Muscle layer of duodenum (tissue), 2 donors: ENCODE measurements around the gene KCNN3.

Experiments
- H3K27ac ChIP-seq: one replicate; pipeline ENCODE4 v1.7.0; 2013; ENCODE audit warnings: mild to moderate bottlenecking, low read length
- H3K27me3 ChIP-seq: one replicate; pipeline ENCODE4 v1.7.0; 2013; ENCODE audit warnings: low read depth, mild to moderate bottlenecking, control low read depth, low read length
- H3K36me3 ChIP-seq, 2 donors: one replicate each; pipeline ENCODE4 v1.7.0; 2013; ENCODE audit warnings: low read length in 2 of 2, control low read depth in 1 of 2, mild to moderate bottlenecking in 1 of 2; ENCODE audit not compliant: insufficient read depth in 2 of 2, control insufficient read depth in 1 of 2
- H3K4me1 ChIP-seq, 2 donors: one replicate each; pipeline ENCODE4 v1.7.0; 2013; ENCODE audit warnings: low read length in 2 of 2, mild to moderate bottlenecking in 2 of 2, control low read depth in 1 of 2, moderate library complexity in 1 of 2; ENCODE audit not compliant: insufficient read depth in 2 of 2, control insufficient read depth in 1 of 2
- H3K4me3 ChIP-seq, 2 donors: one replicate each; pipeline ENCODE4 v1.7.0; 2013; ENCODE audit warnings: low read length in 2 of 2, low read depth in 1 of 2, mild to moderate bottlenecking in 1 of 2
- H3K9me3 ChIP-seq, 2 donors: one replicate each; pipeline ENCODE4 v1.7.0; 2013; ENCODE audit warnings: low read length in 2 of 2, control low read depth in 1 of 2, mild to moderate bottlenecking in 1 of 2; ENCODE audit not compliant: control insufficient read depth in 1 of 2
- donor health status: healthy.

KCNN3 gene

DNA sequence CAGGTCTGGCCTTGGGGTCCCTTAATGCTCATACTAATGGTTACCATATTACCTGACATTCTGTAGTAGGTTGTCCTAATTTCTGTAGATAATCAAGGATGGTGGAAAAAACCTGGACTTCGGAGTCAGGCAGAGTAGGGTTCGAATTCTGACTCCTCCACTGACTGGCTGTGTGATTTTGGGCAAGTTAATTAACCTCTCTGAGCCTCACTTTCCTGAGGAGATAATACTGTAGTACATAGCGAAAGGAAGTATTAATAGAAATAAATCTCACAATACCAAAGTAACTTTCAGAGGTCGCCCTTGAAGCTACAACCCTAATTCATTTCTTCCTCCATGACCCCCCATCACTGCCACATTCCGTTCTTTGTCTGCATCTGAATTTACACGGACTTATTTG lies 72.9 kb downstream of the KCNN3 start:
- no peaks in the 10 kb centered on the region for H3K9me3 ChIP-seq
- H3K4me3 ChIP-seq = no peak overlapping the region
- no peaks in the 10 kb centered on the region for H3K27me3 ChIP-seq
- H3K27ac ChIP-seq = no peak overlapping the region
- H3K4me1 ChIP-seq = peaks cover 0 to 6% of the 10 kb centered on the region in 2 donors
- peaks cover 0 to 3% of the 10 kb centered on the region in 2 donors for H3K36me3 ChIP-seq

DNA sequence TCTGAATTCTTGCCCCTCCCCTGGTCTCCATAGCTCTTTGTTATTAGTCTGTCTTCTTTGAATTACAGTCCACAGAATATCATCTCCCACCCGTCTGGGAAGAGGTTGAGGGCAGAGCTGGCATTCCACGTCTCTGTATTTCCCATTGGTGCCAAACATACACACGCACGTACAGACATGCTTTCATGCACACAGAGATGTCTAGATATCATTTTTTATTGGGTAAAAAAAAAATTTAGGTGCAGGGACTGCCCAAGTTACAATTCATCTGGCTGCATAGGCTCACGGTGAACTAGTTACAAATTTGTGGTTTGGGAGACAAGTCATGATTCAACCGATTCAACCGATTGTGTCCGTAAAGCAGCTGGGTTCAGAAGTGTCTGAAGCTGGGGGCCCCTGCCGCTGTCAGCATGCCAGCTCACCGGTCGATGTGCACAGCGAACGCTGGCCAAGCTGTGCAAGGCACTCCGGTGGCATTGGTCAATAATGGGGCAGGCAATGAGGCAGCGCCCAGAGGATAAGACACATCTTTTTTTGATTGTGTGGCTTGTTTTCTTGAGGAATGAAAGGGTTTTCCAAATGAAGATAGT lies 73.7 kb downstream of the KCNN3 start:
- Histone ChIP-seq H3K4me1 (peaks cover 0 to 7% of the 10 kb centered on the region in 2 donors), H3K4me3 (no peak overlapping the region), H3K27me3 (no peaks in the 10 kb centered on the region), H3K36me3 (peaks cover 0 to 3% of the 10 kb centered on the region in 2 donors), H3K9me3 (no peaks in the 10 kb centered on the region), H3K27ac (no peak overlapping the region)

DNA sequence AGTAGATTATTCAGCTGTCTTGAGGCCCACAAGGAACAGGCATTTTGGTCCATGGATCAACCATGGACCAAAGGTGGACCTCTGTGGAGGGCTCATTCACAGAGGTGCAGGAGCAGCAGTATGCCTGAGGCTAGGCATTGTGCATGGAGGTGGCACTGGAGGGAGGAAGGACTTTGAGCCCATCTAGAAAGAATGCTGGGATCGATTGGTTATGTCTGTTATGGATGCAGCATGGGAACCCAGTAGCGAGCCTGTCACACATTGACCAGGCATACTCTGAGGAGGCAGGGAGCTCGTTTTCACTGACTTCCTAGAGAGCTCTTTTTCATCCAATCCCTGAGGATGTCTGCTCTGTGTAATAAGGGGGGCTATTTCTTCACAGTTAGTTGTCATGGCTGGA lies 75.5 kb downstream of the KCNN3 start:
- Histone ChIP-seq H3K36me3 (no peaks in the 10 kb centered on the region), H3K9me3 (no peaks in the 10 kb centered on the region), H3K27me3 (no peaks in the 10 kb centered on the region), H3K4me3 (no peak overlapping the region), H3K4me1 (peaks cover 0 to 11% of the 10 kb centered on the region in 2 donors), H3K27ac (no peak overlapping the region)

DNA sequence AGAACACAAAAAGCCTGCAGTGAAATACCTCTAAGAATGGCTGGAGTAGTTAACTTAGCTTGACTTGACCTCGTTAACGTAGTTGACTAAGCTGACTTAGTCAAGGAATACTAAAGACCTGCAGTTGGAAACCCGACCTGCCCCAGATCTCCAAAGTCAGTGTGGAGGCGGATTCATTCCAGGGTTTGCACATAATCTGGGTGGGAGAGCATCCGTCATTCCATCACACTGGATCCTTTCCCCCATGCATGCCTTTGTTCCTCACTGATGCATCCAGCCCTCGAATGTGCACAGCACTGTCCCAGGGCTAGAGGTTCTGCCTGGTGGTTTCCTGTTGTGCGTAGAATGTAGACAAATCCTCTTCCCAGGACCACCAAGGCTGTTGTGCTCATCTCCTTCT lies 76.4 kb downstream of the KCNN3 start:
- Histone ChIP-seq H3K4me1 (peaks cover 0 to 11% of the 10 kb centered on the region in 2 donors), H3K27me3 (no peaks in the 10 kb centered on the region), H3K4me3 (no peak overlapping the region), H3K9me3 (no peaks in the 10 kb centered on the region), H3K27ac (no peak overlapping the region), H3K36me3 (no peaks in the 10 kb centered on the region)

DNA sequence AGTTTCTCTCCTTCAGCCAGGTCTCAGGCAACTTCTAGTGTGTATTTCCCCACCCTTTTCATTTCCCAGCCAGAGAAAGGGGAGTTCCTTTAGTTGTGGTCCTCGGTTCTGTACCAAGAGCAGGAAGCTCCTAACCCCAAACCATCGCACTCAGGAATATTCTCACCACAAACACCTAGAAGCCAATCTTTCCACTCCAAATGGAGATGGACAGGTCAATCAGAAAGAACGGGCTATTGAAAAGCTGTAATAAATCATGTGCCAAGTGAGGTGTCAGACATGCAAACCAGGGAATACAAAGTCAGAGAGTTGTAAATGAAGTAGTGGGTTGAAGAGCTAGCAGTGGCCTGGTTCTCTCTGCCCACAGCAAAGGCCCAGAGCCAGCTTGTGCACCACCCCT lies 77.2 kb downstream of the KCNN3 start:
- no peak overlapping the region for H3K27ac ChIP-seq
- no peaks in the 10 kb centered on the region for H3K36me3 ChIP-seq
- H3K27me3 ChIP-seq = no peaks in the 10 kb centered on the region
- no peak overlapping the region for H3K4me3 ChIP-seq
- no peaks in the 10 kb centered on the region for H3K9me3 ChIP-seq
- H3K4me1 ChIP-seq = peaks cover 0 to 14% of the 10 kb centered on the region in 2 donors

DNA sequence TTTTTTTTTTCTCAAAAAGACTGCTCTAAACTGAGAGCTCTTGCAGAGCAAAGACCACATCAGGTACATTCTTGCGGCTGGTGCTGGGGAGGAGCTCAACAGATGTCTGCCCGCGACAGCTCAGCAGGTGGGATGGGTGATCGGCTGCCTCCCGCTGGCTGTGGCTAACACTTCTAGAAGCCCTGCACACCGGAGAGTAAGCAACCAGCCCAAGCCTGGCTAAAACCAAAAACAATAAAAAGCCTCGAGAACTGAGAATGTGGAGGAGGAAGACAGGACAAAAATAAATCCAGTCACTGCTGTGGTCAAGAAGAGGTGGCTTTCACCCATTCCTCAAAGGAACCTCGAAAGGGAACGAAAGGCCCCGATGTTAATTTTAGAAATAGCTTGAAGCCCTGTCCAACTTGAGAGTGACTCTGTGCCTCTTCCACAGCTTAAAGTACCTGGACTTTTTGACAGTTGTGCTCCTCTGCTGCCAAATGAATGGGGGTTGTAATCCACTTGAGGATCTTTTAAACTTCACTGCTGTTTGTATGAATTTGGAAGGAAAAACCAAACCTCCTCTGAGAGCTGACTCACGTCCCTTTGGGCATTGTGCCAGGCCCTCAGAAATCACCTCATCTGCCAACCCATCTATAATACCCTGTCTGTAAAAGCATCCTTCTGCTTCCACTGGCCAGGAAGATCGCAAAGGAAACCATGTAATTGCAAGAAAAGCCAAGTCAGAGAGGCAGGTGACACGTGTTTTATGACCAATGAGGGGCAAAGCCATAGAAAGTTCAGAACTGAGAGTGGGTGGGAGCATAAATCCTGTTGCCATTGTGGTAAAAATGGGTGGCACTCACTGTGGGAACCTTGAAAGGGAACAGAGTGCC lies 78.6 kb downstream of the KCNN3 start:
- Histone ChIP-seq H3K4me1 (peaks cover 0 to 19% of the 10 kb centered on the region in 2 donors), H3K4me3 (no peak overlapping the region), H3K27ac (no peak overlapping the region), H3K36me3 (no peaks in the 10 kb centered on the region), H3K9me3 (no peaks in the 10 kb centered on the region), H3K27me3 (no peaks in the 10 kb centered on the region)

DNA sequence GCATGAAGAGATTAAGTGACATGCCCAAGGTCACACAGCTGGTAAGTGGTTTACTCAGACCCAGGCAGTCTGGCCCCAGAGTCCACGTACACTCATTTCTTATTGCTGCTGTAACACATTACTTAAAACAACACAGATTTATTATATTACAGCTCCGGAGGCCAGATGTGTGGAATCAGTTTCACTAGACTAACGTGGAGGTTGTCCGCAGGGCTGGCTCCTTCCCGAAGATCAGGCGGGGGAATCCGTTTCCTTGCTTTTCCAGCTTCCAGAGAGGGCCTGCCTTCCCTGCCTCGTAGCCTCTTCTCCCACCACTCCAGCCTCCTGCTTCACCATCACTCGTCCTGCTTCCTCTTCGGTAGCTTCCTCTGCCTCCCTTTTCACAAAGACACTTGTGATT lies 81.2 kb downstream of the KCNN3 start:
- Histone ChIP-seq H3K36me3 (no peaks in the 10 kb centered on the region), H3K27ac (no peak overlapping the region), H3K4me1 (peaks cover 0 to 28% of the 10 kb centered on the region in 2 donors), H3K4me3 (no peak overlapping the region), H3K9me3 (no peaks in the 10 kb centered on the region), H3K27me3 (no peaks in the 10 kb centered on the region)

DNA sequence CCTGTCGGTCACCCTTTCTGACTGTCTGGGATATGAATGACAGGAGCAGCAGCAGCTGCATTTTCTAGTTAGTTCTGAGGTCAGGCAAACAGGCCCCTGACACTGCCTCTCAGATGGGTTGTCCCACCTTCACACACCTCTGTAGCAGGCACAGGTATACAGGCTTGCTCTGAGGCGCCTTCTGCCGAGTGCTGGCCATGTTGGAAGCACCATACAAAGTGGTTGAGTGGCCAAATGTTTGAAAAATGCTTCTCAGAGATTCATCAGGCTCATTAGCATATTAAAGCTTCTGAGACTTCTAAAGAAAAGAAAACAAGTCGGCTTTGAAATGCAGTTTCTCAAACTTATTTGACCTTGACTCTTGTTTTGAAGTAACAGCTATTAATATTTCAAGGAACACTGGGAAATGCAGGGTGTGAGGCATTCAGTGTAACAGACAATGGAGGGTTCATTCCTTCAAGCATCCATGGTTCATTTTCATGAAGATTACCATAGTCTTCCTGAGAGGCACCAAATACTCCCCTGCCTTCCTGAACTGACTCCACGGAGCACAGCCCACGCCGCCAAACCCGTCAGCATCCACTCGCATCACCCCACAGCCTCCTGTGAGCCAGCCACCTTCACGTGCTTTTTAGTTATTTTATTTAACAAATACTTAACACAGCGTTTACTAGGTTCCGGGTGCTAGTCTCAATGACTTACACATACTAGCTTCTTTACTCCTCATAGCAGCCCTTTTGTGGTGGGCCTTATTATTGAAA lies 81.8 kb downstream of the KCNN3 start:
- H3K27ac ChIP-seq = no peak overlapping the region

DNA sequence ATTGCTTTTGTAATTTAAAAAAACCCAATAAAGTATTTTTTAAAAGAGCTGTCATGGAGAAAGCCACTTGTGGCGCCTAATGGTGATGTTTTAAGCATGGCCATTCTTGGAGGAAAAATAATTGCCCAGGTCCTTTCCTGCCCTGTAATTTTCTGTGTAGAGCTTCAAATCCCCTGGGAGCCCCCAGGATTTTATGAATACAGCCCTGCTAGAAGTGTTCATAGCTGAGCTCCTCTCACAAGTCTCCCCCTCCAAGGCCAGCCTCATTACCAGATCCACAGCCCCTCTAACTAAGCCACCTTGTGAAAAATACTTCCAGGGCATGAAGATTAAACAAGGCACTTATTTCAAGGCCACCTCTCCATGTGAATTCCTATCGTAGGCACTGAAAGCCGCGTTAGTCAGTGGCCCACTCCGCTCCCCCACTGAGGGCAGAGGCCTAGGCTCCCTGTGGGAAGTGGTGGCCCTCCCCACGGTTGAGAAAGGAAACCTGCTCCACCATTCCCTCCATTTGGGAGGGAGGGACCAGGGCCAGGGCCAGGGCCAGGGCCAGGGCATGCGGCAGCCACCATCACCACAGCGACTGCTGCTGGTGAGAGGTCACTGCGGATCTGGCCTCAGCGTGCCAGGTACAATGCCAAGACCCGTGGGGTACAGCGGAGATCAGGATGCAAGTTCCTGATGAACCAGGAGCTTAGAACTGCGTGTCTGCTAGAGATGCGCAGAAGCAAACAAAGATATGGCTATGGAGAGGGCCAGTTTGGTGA lies 83.1 kb downstream of the KCNN3 start:
- H3K27me3 ChIP-seq = no peaks in the 10 kb centered on the region
- peaks cover 0 to 26% of the 10 kb centered on the region in 2 donors for H3K4me1 ChIP-seq
- H3K36me3 ChIP-seq = no peaks in the 10 kb centered on the region
- H3K4me3 ChIP-seq = no peak overlapping the region
- no peaks in the 10 kb centered on the region for H3K9me3 ChIP-seq
- no peak overlapping the region for H3K27ac ChIP-seq

More for the DNA sequence above, 81.8 kb downstream of the KCNN3 start:
- no peak overlapping the region for H3K4me3 ChIP-seq
- no peaks in the 10 kb centered on the region for H3K9me3 ChIP-seq
- H3K36me3 ChIP-seq = no peaks in the 10 kb centered on the region
- H3K4me1 ChIP-seq = peaks cover 0 to 28% of the 10 kb centered on the region in 2 donors
- no peaks in the 10 kb centered on the region for H3K27me3 ChIP-seq

DNA sequence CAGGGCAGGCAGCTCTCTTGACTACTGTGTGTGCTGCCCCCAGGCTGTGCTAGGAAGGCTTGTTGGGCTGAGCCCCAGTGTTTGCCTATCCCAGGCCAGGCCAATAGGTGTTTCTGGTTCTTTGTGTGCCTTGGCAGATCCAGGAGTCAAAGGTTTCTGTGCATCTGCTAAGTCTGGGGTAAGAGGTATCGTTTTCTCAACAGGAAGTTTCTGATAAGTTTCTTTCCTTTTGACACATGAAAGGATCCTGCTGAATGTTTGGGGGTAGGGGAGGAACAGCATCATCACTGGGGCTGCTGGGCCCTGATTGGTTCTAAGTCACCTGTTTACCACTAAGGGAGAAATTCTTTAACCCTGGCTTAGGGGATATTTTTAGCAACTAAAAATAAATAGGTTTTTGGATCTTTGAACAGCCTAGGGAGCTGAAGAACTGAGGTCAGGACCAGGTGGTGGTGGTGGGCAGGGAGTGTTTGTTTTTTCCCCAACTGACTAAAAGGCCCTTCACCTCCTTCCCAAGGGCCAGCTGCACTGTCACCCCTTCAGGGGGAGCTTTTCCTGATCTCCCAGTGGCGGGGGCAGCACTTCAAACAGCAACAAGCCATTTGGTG lies 85.1 kb downstream of the KCNN3 start:
- H3K27me3 ChIP-seq = no peaks in the 10 kb centered on the region
- no peak overlapping the region for H3K27ac ChIP-seq
- H3K36me3 ChIP-seq = no peaks in the 10 kb centered on the region
- no peaks in the 10 kb centered on the region for H3K9me3 ChIP-seq
- H3K4me1 ChIP-seq = peaks cover 0 to 17% of the 10 kb centered on the region in 2 donors
- no peak overlapping the region for H3K4me3 ChIP-seq
